ENCODE measurements around the gene OGN.

DNA sequence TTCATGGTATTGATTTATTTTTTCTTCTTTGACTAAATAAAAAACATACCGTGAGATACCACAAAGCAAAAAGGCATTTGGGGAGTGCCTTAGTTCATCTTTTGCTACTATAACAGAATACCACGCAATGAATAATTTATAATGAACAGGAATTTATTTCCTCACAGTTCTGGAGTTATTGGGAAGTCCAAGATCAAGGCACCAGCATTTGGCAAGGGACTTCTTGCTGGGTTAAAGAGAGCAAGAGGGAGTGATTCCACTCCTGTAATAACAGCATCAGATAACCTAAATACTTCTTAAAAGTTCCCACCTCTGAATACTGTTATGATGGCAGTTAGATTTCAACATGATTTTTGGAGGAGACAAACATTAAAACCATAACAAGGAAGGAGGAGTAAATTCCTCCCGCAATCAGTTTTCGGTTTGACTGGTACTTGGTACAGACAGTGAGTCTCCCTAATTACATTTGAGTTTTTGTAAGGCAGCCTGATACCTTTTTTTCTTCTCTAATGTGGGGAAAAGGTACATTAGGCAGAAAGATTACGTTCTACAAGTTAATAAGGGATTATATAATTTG lies 28.7 kb upstream of the OGN start:
- TF ChIP-seq, protein P1, sequence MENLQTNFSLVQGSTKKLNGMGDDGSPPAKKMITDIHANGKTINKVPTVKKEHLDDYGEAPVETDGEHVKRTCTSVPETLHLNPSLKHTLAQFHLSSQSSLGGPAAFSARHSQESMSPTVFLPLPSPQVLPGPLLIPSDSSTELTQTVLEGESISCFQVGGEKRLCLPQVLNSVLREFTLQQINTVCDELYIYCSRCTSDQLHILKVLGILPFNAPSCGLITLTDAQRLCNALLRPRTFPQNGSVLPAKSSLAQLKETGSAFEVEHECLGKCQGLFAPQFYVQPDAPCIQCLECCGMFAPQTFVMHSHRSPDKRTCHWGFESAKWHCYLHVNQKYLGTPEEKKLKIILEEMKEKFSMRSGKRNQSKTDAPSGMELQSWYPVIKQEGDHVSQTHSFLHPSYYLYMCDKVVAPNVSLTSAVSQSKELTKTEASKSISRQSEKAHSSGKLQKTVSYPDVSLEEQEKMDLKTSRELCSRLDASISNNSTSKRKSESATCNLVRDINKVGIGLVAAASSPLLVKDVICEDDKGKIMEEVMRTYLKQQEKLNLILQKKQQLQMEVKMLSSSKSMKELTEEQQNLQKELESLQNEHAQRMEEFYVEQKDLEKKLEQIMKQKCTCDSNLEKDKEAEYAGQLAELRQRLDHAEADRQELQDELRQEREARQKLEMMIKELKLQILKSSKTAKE (CRISPR knock-in tag; IDR thresholded peaks at IDR 0.05; ENCODE audit: borderline replicate concordance), result no peak
- TF ChIP-seq, protein P2, sequence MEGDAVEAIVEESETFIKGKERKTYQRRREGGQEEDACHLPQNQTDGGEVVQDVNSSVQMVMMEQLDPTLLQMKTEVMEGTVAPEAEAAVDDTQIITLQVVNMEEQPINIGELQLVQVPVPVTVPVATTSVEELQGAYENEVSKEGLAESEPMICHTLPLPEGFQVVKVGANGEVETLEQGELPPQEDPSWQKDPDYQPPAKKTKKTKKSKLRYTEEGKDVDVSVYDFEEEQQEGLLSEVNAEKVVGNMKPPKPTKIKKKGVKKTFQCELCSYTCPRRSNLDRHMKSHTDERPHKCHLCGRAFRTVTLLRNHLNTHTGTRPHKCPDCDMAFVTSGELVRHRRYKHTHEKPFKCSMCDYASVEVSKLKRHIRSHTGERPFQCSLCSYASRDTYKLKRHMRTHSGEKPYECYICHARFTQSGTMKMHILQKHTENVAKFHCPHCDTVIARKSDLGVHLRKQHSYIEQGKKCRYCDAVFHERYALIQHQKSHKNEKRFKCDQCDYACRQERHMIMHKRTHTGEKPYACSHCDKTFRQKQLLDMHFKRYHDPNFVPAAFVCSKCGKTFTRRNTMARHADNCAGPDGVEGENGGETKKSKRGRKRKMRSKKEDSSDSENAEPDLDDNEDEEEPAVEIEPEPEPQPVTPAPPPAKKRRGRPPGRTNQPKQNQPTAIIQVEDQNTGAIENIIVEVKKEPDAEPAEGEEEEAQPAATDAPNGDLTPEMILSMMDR (CRISPR knock-in tag; IDR thresholded peaks at IDR 0.05), result no peak
- TF ChIP-seq RFX5 (IDR thresholded peaks at IDR 0.05; ENCODE audit: low read depth, low read length) (no peak), GABPA (IDR thresholded peaks at IDR 0.05; ENCODE audit: low read depth, low read length) (no peak), GABPA (CRISPR knock-in tag; IDR thresholded peaks at IDR 0.05; ENCODE audit: low read depth) (no peak), KLF16 (CRISPR knock-in tag; IDR thresholded peaks at IDR 0.05) (no peak), NRL (CRISPR knock-in tag; IDR thresholded peaks at IDR 0.05; ENCODE audit: borderline replicate concordance) (no peak), RELA (CRISPR knock-in tag; IDR thresholded peaks at IDR 0.05) (no peak), RBAK (CRISPR knock-in tag; IDR thresholded peaks at IDR 0.05) (no peak), GZF1 (CRISPR knock-in tag; IDR thresholded peaks at IDR 0.05) (no peak), RARG (CRISPR knock-in tag; IDR thresholded peaks at IDR 0.05; ENCODE audit: low read depth) (no peak), GTF3A (CRISPR knock-in tag; conservative IDR thresholded peaks at IDR 0.05) (no peak), SOX6 (IDR thresholded peaks at IDR 0.05) (no peak), SOX6 (CRISPR knock-in tag; IDR thresholded peaks at IDR 0.05) (no peak)
- TF ChIP-seq, protein P3, sequence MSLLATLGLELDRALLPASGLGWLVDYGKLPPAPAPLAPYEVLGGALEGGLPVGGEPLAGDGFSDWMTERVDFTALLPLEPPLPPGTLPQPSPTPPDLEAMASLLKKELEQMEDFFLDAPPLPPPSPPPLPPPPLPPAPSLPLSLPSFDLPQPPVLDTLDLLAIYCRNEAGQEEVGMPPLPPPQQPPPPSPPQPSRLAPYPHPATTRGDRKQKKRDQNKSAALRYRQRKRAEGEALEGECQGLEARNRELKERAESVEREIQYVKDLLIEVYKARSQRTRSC (CRISPR knock-in tag; IDR thresholded peaks at IDR 0.05; ENCODE audit: low read depth), result no peak

Data from HepG2 (cell line).